Heart left ventricle (tissue), 13 donors: ENCODE data around the gene C5orf47.

ENCODE experiments used
- CTCF ChIP-seq, 12 donors: fragments of 200-600 bp; sonication (generic) in 4 of 12; IDR thresholded peaks; one replicate each; pipeline versions ENCODE4 v1.5.0 to v1.8.0; 2018 to 2022; ENCODE audit warnings: antibody characterized with exemption in 12 of 12, mild to moderate bottlenecking in 5 of 12
- POLR2A ChIP-seq, 2 donors: fragments of 450-650 bp; IDR thresholded peaks; one replicate each; pipeline ENCODE4 v1.6.1; 2017; ENCODE audit warnings: antibody characterized with exemption in 2 of 2, mild to moderate bottlenecking in 2 of 2, moderate library complexity in 2 of 2
- donor health status: ischemic (EF 13 %, LVEDD 7.1; RV severe dilation, severe dysfunction).
- donor health status: DM: no; HTN: yes; CAD: no.
- donor health status: DM: no; HTN: no; CAD: no.
- donor health status: ischemic (EF 25% LVEDD 6.9; RV normal size, moderate dysfunction).
- donor health status: ischemic (EF 25% LVEDD 5.7; RV mildly dilated, moderate dysfunction).
- donor health status: ischemic (EF 35%, LVEDD 5.7; RV mildly dilated, moderate dysfunction).
- donor health status: nonischemic (EF 11% LVEDD 7.7; RV severe dilation, severe dysfunction).
- donor health status: DM: yes; HTN: yes; CAD: no.
- donor health status: PGD.
- donor health status: ischemic (EF 29% LVEDD 5.4; RV normal size, mild dysfunction).
- donor health status: nonischemic (EF 23%, LVEDD 6.1; RV moderate dilation, normal function).

DNA sequence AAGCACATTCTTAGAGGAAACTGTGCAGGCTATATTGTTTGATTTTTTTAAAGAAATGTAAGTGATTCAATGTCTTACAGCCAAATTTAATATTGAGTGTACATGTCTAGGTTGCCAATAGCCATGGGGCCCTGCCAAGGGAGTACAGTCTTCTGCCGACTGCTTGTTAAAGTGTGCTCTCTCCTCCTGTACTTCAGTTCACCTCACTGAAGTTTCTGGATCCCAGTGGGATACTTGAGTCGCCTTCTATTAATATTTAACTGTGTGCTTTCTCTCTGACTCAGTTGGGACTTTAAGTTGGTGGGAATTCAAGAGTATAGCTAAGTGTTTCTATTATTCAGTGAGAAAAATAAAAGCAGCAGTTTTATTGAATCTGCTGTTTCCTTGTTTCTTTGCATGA, 44.5 kb upstream of the C5orf47 start:
- TF ChIP-seq CTCF (IDR thresholded peaks at IDR 0.05) (no peak), POLR2A (IDR thresholded peaks at IDR 0.05) (no peak)
